Activated CD4-positive, alpha-beta T cell treated with anti-CD3 and anti-CD28 coated beads, Interleukin-2, amount 10 ng/mL, durations not matched to agents 7 days and 5 days (primary cell): ENCODE data around the gene NPPB. TPM values are rescaled to one million over a fixed set of nuclear protein-coding genes. Genes with fewer than 3 reads are reported as not detected.

ENCODE experiments used
- CTCF ChIA-PET: fragments of 350-600 bp; sonication (Branson Sonifier 250); formaldehyde crosslinking; loops from one replicate; lab custom pipeline; 2021; ENCODE audit warnings: antibody characterized with exemption; lab: Charles Lee
- POLR2A ChIA-PET: fragments of 350-600 bp; sonication (Branson Sonifier 250); formaldehyde crosslinking; loops from one replicate; lab custom pipeline; 2021; ENCODE audit warnings: antibody characterized with exemption; lab: Charles Lee
- DNase-seq: peaks from one replicate; pipeline ENCODE4 v3.0.0-alpha.2; 2020
- H3K27ac Mint-ChIP-seq: one replicate; pipeline ENCODE4 v1.8.0; 2021; ENCODE audit warnings: mild to moderate bottlenecking, moderate library complexity, mixed read lengths
- H3K27me3 Mint-ChIP-seq: one replicate; pipeline ENCODE4 v1.8.0; 2021; ENCODE audit warnings: mixed read lengths
- H3K36me3 Mint-ChIP-seq: one replicate; pipeline ENCODE4 v1.8.0; 2021; ENCODE audit warnings: low read depth, mixed read lengths
- H3K4me1 Mint-ChIP-seq: one replicate; pipeline ENCODE4 v1.8.0; 2021; ENCODE audit warnings: mixed read lengths
- H3K4me3 Mint-ChIP-seq: one replicate; pipeline ENCODE4 v1.8.0; 2021; ENCODE audit warnings: mild to moderate bottlenecking, moderate library complexity, mixed read lengths
- H3K9me3 Mint-ChIP-seq: one replicate; pipeline ENCODE4 v1.8.0; 2021; ENCODE audit warnings: mixed read lengths
- total RNA-seq, 2 experiments: library from RNA; stranded (reverse); gene quantifications; one replicate each; pipeline ENCODE4 v1.2.3, GENCODE V29; 2021

Gene NPPB
- total RNA-seq, 2 experiments from 2014 or later, result not detected

DNA sequence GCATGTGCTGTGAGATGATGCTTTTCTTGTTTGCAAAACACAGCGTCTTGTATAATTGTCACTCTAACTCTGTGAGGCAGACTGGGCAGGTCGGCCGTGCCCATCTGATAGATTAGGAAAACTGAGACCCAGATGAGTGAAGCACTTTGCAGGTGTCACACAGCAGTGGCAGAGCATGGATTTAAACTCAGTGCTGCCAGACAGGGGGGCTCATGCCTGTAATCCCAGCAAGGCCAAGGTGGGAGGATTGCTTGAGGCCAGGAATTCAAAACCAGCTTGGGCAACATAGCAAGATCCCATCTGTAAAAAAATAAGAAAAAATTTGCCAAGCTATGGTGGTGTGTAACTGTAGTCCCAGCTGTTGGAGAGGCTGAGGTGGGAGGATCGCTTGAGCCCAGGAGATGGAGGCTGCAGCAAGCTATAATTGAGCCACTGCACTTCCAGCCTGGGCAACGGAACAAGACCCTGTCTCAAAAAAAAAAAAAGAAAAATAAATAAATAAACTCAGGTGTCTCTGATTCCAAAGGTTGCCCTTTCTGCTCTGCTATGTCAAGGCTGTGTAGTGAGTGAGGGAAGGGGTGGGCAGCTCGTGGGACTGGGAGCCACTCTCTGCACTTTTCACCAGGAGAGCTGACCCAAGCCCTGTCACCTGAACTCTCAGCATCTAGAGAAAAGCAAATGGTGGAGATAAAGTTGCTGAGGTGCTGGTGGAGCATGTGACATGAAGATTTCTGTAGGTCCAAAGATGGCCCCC, 32.9 kb upstream of the NPPB start:
- Mint-ChIP-seq H3K36me3 (no peaks in the 10 kb centered on the region), H3K9me3 (no peaks in the 10 kb centered on the region), H3K4me3 (no peak overlapping the region), H3K27ac (no peak overlapping the region), H3K27me3 (peaks cover 13% of the 10 kb centered on the region), H3K4me1 (no peaks in the 10 kb centered on the region)
- ChIA-PET POLR2A (no interaction called here), CTCF (interaction anchor here (0.8 to 1.6 kb wide), 2 partner anchors 13 to 139 kb away, joined by 4 to 6 read pairs; no protein-coding TSS in a partner anchor)
- no peak for DNase-seq

DNA sequence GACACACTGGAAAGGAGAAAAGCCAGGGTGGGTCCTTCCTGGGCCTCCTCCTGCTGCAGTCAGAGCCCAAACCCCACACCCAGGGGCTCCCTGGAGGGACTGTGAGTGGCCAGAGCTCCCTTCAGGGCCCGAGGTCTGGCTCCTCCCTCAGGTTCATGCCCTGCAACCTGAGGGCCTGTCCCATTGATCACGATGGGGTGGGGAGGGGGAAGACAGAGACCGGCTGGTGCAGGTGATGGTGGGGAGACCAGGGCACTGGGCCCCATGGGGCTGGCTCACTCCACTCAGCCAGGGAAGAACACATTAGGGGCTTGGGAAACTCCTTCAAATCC, 30.1 kb upstream of the NPPB start:
- peaks cover 4% of the 10 kb centered on the region for H3K27me3 Mint-ChIP-seq
- ChIA-PET POLR2A (no interaction called here), CTCF (no interaction called here)
- H3K27ac Mint-ChIP-seq, result no peak overlapping the region
- DNase-seq, result no peak
- no peaks in the 10 kb centered on the region for H3K9me3 Mint-ChIP-seq
- H3K36me3 Mint-ChIP-seq, result no peaks in the 10 kb centered on the region
- no peaks in the 10 kb centered on the region for H3K4me1 Mint-ChIP-seq
- no peak overlapping the region for H3K4me3 Mint-ChIP-seq

GRCh38 chr1:11888206-11888876, 29.6 kb upstream of the NPPB start:
- H3K27ac Mint-ChIP-seq, result no peak overlapping the region
- POLR2A ChIA-PET, result no interaction called here

DNA sequence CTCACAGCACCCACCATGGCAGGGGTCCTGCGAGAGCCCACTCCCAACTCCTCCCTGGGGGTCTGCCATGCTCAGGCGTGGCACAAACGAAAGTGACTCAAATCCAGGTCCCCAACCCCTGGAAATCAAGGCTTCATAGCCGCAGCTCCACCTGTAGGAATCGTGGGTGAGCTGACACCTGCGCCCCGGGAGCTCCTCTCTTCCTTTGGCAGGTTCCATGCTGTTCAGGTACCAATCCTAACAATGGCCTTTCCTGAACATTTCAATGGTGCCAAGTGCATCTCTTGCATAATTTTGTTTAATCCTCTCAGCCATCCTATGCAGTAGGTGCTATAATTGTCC, 28.9 kb upstream of the NPPB start:
- Mint-ChIP-seq H3K36me3 (no peaks in the 10 kb centered on the region), H3K27me3 (peaks cover 3% of the 10 kb centered on the region), H3K9me3 (no peaks in the 10 kb centered on the region), H3K4me1 (no peaks in the 10 kb centered on the region), H3K4me3 (no peak overlapping the region), H3K27ac (no peak overlapping the region)
- no peak for DNase-seq
- ChIA-PET CTCF (interaction anchor here (0.7 kb wide), 1 partner anchor 24 kb away, joined by 4 read pairs; no protein-coding TSS in a partner anchor), POLR2A (no interaction called here)

More at GRCh38 chr1:11888206-11888876, 29.6 kb upstream of the NPPB start:
- H3K9me3 Mint-ChIP-seq, result no peaks in the 10 kb centered on the region
- CTCF ChIA-PET, result interaction anchor here (0.7 kb wide), 1 partner anchor 23 kb away, joined by 4 read pairs; no protein-coding TSS in a partner anchor
- peaks cover 3% of the 10 kb centered on the region for H3K27me3 Mint-ChIP-seq
- no peaks in the 10 kb centered on the region for H3K36me3 Mint-ChIP-seq
- no peak for DNase-seq
- no peaks in the 10 kb centered on the region for H3K4me1 Mint-ChIP-seq
- H3K4me3 Mint-ChIP-seq, result no peak overlapping the region

- Mint-ChIP-seq H3K9me3 (no peaks in the 10 kb centered on the region), H3K27me3 (peaks cover 3% of the 10 kb centered on the region), H3K4me3 (no peak overlapping the region), H3K4me1 (no peaks in the 10 kb centered on the region), H3K36me3 (no peaks in the 10 kb centered on the region), H3K27ac (no peak overlapping the region)
- DNase-seq, result no peak
- POLR2A ChIA-PET, result interaction anchor here (0.6 kb wide), 1 partner anchor 107 kb away, joined by 5 read pairs; no protein-coding TSS in a partner anchor
- CTCF ChIA-PET, result no interaction called here
These were observed 28.4 kb upstream of the NPPB start for GRCh38 chr1:11886986-11887665.

GRCh38 chr1:11885916-11886315, 27.2 kb upstream of the NPPB start:
- peaks cover 4% of the 10 kb centered on the region for H3K27me3 Mint-ChIP-seq
- POLR2A ChIA-PET, result no interaction called here
- H3K36me3 Mint-ChIP-seq, result no peaks in the 10 kb centered on the region
- no peaks in the 10 kb centered on the region for H3K9me3 Mint-ChIP-seq
- H3K27ac Mint-ChIP-seq, result no peak overlapping the region
- H3K4me1 Mint-ChIP-seq, result no peaks in the 10 kb centered on the region
- H3K4me3 Mint-ChIP-seq, result no peak overlapping the region
- DNase-seq, result no peak
- CTCF ChIA-PET, result interaction anchor here (1.0 kb wide), 1 partner anchor 22 kb away, joined by 3 read pairs; no protein-coding TSS in a partner anchor

- H3K36me3 Mint-ChIP-seq, result no peaks in the 10 kb centered on the region
- ChIA-PET CTCF (interaction anchor here (1.9 kb wide), 1 partner anchor 52 kb away, joined by 4 read pairs; no protein-coding TSS in a partner anchor), POLR2A (no interaction called here)
- no peak for DNase-seq
- H3K4me1 Mint-ChIP-seq, result no peaks in the 10 kb centered on the region
- peaks cover 2% of the 10 kb centered on the region for H3K27me3 Mint-ChIP-seq
- H3K9me3 Mint-ChIP-seq, result no peaks in the 10 kb centered on the region
- no peak overlapping the region for H3K4me3 Mint-ChIP-seq
- H3K27ac Mint-ChIP-seq, result no peak overlapping the region
These were observed 24.2 kb upstream of the NPPB start for GRCh38 chr1:11882814-11883538.

GRCh38 chr1:11881749-11882441, 23.1 kb upstream of the NPPB start:
- Mint-ChIP-seq H3K27me3 (peaks cover 2% of the 10 kb centered on the region), H3K27ac (no peak overlapping the region)
- CTCF ChIA-PET, result interaction anchor here (0.6 to 1.9 kb wide), 4 partner anchors 26 to 87 kb away, joined by 3 to 4 read pairs (median 4); no protein-coding TSS in a partner anchor

DNA sequence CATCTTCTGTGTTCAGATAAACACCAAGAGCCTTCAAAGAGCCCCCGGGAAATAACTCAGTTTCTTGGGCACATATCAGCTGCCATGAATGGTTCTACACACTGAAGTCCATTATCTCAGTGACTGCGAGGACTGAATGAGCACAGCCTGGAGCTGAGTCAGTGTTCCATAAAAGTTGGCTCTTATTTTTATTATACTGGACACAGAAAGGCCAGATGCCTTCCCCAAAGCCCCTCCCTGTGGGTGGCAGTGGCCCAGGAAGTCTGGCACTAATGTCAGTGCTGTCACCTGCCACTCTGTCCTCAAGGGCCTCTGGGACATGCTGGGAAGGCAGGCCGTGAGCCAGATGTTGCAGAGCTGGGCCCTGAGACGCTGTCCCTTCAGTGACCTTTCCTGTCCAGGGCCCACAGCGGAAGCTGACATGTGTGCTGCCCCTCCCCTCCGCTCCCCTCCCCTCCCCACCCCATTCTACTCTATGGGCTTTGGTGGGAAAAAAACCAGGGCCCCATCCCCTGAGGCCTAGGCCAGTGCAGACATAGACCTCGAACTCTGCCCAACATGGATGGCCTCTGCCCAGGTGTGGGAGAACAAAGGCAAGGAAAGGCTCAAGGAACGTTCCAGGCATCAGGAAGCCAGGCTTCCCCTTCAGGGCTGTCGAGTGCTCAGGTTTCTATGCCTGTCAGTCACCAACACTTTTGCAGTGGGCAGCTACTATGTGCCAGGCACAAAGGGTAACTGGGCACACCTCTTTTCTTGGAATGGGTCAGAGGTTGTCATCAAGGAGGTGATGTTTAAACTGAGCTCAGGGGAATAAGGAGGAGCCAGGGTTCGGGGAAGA, 22.4 kb upstream of the NPPB start:
- CTCF ChIA-PET, result interaction anchor here (0.6 to 1.9 kb wide), 5 partner anchors 27 to 88 kb away, joined by 3 to 4 read pairs (median 3); no protein-coding TSS in a partner anchor

More at GRCh38 chr1:11881749-11882441, 23.1 kb upstream of the NPPB start:
- H3K4me1 Mint-ChIP-seq, result no peaks in the 10 kb centered on the region
- no peaks in the 10 kb centered on the region for H3K36me3 Mint-ChIP-seq
- no peak for DNase-seq
- H3K4me3 Mint-ChIP-seq, result no peak overlapping the region
- no peaks in the 10 kb centered on the region for H3K9me3 Mint-ChIP-seq
- POLR2A ChIA-PET, result no interaction called here

DNA sequence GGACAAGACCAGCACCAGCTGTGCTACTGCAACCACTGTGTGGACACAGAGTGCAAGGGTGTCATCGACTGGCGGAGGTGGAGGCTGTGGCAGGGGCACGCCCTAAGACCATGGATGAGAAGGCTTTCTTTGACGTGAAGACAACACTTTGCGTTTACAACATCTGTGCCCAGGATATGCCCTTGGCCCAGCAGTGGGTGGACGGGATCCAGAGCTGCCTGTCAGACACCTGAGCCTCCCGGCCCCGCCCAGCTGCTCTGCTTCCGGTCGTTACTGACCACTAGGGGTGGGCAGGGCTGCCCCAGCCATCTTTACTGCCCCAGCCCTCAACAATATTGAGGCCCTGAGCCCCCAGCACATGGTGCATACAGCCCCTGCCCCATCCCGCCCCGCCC, 21.4 kb upstream of the NPPB start:
- ChIA-PET CTCF (interaction anchor here (3.2 kb wide), 1 partner anchor 10 kb away, joined by 10 read pairs; no protein-coding TSS in a partner anchor), POLR2A (no interaction called here)
- no peaks in the 10 kb centered on the region for H3K9me3 Mint-ChIP-seq
- H3K27ac Mint-ChIP-seq, result no peak overlapping the region
- no peak for DNase-seq
- H3K36me3 Mint-ChIP-seq, result no peaks in the 10 kb centered on the region
- peaks cover 2% of the 10 kb centered on the region for H3K27me3 Mint-ChIP-seq
- H3K4me1 Mint-ChIP-seq, result no peaks in the 10 kb centered on the region
- no peak overlapping the region for H3K4me3 Mint-ChIP-seq

More for the DNA sequence above, 22.4 kb upstream of the NPPB start:
- POLR2A ChIA-PET, result no interaction called here
- DNase-seq, result no peak
- Mint-ChIP-seq H3K27ac (no peak overlapping the region), H3K27me3 (peaks cover 2% of the 10 kb centered on the region), H3K4me3 (no peak overlapping the region), H3K36me3 (no peaks in the 10 kb centered on the region), H3K4me1 (no peaks in the 10 kb centered on the region), H3K9me3 (no peaks in the 10 kb centered on the region)
